ENCODE results near the gene TJP3.

The TJP3 gene

GRCh38 chr19:3669082-3669946, 38.9 kb upstream of the TJP3 start:
- H3K4me3 ChIP-seq (ENCODE audit: low read depth, low read length) = no peak overlapping the region
- TF ChIP-seq CTCF (IDR thresholded peaks at IDR 0.05; ENCODE audit: control insufficient read depth, extremely low read depth, insufficient read depth) = no peak
- no peak for DNase-seq (ENCODE audit: low read depth)

DNA sequence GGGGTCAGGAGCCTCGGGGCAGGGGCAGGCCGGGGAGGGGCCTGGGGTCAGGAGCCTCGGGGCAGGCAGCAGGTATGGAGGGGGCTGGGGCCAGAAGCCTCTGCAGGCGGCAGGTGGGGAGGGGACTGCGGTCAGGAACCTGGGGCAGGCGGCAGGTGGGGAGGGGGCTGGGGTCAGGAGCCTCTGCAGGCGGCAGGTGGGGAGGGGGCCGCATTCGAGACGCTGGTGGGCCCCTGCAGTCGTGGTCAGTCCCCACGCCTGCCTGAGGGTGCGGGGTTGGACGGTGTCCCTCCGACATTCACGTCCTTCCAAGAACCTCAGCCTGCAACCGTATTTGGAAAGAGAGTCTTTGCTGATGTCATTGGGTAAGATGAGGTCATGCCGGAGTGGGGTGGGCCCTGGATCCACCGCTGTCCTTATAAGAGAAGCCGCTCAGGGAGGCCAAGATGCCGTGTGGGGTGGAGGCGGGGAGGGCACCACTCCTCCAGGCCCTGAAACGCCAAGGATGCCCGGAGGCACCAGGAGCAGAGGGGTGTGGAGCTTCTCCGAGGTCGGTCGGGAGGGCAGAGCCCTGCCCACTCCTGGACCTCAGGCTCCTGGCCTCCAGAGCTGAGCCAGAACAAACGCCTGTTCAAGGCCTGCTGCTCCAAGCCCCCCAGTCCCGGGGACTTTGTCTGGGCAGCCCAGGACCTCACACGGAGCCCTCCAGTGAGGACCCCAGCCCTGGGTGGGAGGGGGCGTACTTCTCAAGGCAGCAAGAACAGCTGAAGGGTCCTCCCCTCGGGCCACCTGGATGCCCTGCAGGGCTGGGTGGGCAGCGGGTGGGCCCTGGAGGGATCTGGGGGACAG, 38.0 kb upstream of the TJP3 start:
- H3K4me3 ChIP-seq (ENCODE audit: low read depth, low read length) = no peak overlapping the region
- no peak for DNase-seq (ENCODE audit: low read depth)
- no peak for TF ChIP-seq CTCF (IDR thresholded peaks at IDR 0.05; ENCODE audit: control insufficient read depth, extremely low read depth, insufficient read depth)

DNA sequence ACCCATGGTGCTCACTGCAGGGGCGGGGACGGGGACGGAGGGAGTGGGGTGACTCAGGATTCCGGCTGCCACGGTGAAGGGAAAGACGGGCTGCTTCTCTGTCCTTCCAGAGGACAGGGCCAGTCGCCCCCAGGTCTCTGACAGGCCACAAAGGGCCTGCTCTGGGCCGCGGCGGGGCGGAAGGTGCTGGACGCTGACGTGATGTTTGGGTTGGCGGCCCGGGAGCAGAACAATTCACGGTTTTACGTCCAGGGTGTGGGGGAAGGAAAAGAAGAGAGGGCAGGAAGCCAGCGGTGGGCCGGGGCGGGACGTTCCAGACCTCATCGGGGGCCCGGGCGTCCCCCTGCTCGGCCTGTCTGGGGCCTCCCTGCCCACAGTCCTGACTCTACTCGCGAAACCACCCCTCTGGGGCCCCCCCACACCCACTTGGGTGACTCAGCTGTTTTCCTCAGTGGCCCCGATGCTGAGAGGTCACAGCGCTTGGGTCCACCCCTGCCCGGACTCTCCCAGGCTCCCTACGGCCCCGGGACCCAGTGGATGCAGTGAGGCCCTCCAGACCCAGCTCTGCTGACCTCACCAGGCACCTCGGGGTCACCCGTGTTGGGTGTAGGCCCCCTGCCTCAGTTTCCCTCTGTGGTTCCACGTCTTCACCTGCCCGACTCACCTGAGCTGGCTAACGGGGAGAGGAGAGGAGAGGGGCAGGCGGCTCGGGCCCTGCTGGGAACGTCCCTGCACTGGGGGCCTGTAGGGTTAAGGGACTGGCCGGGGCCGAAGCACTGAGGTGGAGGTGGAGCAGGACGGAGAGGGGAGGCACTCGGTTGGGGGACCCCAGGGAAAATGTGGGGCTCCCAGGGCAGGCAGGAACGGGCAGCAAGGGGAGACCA, 37.1 kb upstream of the TJP3 start:
- H3K4me3 ChIP-seq (ENCODE audit: low read depth, low read length) = no peak overlapping the region
- DNase-seq (ENCODE audit: low read depth) = no peak
- TF ChIP-seq CTCF (IDR thresholded peaks at IDR 0.05; ENCODE audit: control insufficient read depth, extremely low read depth, insufficient read depth) = no peak

DNA sequence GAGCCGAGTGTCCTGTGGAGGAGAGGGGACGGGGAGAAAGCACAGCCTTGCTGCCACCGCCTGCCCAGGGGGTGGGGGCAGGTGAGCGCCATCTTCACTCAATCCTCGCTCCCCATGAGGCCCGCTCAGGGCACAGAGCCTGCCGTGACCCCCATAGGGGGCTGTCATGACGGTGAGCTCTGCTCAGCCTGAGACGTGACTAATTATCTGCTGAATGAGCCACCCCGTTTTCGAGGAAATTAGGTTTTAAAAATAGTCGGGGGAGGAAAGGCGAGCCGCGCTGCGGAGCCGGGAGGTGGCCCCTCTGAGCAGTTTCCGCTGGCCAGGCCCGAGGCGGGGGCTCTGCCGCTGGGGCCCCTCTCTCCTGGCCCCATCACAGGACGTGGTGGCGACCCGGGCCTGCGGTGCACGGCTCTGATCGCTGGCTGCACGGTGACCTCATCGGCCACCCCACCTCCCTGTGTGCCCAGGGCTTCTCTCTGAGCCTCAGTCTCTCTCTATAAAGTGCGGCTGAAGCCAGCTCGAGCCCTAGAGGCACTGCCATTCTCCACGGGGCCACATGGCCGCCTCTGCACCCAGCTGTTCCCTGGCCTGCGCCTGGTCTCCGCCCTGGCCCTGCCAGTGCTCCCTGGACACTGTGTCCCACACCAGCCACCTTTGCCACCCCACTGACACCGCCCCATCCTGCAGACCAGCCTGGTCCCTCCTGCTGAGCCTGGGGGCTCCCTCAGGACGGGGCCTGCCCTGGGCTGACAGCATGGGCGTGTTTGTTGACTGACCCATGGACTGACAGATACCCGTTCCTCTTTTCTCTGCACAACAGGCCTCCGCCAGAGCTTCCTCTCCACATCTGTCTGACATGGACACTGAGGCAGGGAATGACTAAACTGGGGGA, 36.3 kb upstream of the TJP3 start:
- H3K4me3 ChIP-seq (ENCODE audit: low read depth, low read length) = no peak overlapping the region
- no peak for DNase-seq (ENCODE audit: low read depth)
- no peak for TF ChIP-seq CTCF (IDR thresholded peaks at IDR 0.05; ENCODE audit: control insufficient read depth, extremely low read depth, insufficient read depth)

GRCh38 chr19:3672575-3672948, 35.6 kb upstream of the TJP3 start:
- no peak for DNase-seq (ENCODE audit: low read depth)
- TF ChIP-seq CTCF (IDR thresholded peaks at IDR 0.05; ENCODE audit: control insufficient read depth, extremely low read depth, insufficient read depth) = no peak
- H3K4me3 ChIP-seq (ENCODE audit: low read depth, low read length) = no peak overlapping the region

DNA sequence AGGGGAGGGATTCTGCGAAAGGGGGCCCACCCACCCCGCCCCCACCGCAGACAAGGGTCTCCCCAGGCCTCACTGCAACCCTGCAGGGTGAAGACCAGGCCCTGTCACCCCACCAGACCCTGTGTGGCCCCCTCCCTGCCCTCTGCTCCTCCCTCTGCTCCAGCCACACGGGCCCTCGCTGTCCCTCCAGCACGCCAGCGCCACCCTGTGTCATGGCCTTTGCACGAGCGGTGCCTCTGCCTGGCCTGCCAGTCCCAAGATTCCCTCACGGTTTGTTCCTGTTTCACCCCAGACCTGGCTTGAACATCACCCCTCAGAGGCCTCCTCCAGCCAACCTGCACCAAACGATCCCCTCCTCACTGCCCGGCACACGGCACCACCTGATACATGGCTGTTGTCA, 35.2 kb upstream of the TJP3 start:
- no peak overlapping the region for H3K4me3 ChIP-seq (ENCODE audit: low read depth, low read length)
- no peak for TF ChIP-seq CTCF (IDR thresholded peaks at IDR 0.05; ENCODE audit: control insufficient read depth, extremely low read depth, insufficient read depth)
- no peak for DNase-seq (ENCODE audit: low read depth)
